ENCODE measurements around the gene C16orf89. TPM values are rescaled to one million over a fixed set of nuclear protein-coding genes. Genes with fewer than 3 reads are reported as not detected.

C16orf89 gene
- polyA plus RNA-seq, 3 donors = not detected

GRCh38 chr16:5073279-5073629 is 7.5 kb upstream of the C16orf89 start:
- WGBS (ENCODE audit: insufficient coverage) = 100% methylated on average over 1 of the region's 2 CpGs
- TF ChIP-seq CTCF (IDR thresholded peaks at IDR 0.05) = no peak
- Histone ChIP-seq H3K27ac (ENCODE audit: low read depth in 1 of 2, low read length in 2 of 2) (no peak overlapping the region), H3K4me2 (replicated peaks; ENCODE audit: extremely low read depth, low read length, poor library complexity, severe bottlenecking) (no peak overlapping the region), H3K4me3 (replicated peaks in 1 of 3; ENCODE audit: low read depth in 2 of 3, low read length in 3 of 3) (no peak overlapping the region), H3K9ac (ENCODE audit: insufficient read depth, low read length, poor library complexity, severe bottlenecking) (no peak overlapping the region), H3K79me2 (ENCODE audit: insufficient read depth, low read length) (peaks cover 9% of the 10 kb centered on the region), H3K9me3 (replicated peaks in 1 of 2; ENCODE audit: control insufficient read depth in 1 of 2, insufficient read depth in 1 of 2, low read length in 2 of 2) (no peaks in the 10 kb centered on the region), H4K20me1 (ENCODE audit: insufficient read depth, low read length) (no peaks in the 10 kb centered on the region), H3K36me3 (replicated peaks in 1 of 2; ENCODE audit: control insufficient read depth in 1 of 2, insufficient read depth in 2 of 2, low read length in 2 of 2) (peaks cover 27 to 35% of the 10 kb centered on the region in 2 donors), H3K27me3 (ENCODE audit: control insufficient read depth in 2 of 2, insufficient read depth in 2 of 2, low read length in 2 of 2) (no peaks in the 10 kb centered on the region), H3K4me1 (ENCODE audit: control insufficient read depth in 1 of 2, insufficient read depth in 2 of 2, low read length in 2 of 2) (peaks cover 16 to 20% of the 10 kb centered on the region in 2 donors), H2AFZ (ENCODE audit: insufficient read depth, low read depth, low read length, poor library complexity, severe bottlenecking) (no peak overlapping the region)
- Mint-ChIP-seq H3K27ac (no peak overlapping the region), H3K36me3 (peaks cover 33 to 38% of the 10 kb centered on the region in 2 donors), H3K9me3 (peaks cover 0 to 3% (median 0%) of the 10 kb centered on the region in 7 donors), H3K4me1 (peaks cover 19% of the 10 kb centered on the region), H3K4me3 (no peak overlapping the region), H3K27me3 (ENCODE audit: low read depth in 3 of 3) (peaks cover 0 to 4% (median 0%) of the 10 kb centered on the region in 3 donors)
- intact Hi-C loops (cut with micrococcal nuclease) = no loop called here
- no peak for DNase-seq

- Mint-ChIP-seq H3K4me1 (peaks cover 19% of the 10 kb centered on the region), H3K4me3 (peak overlapping the region; percentile 98 to 99), H3K9me3 (peaks cover 0 to 3% (median 0%) of the 10 kb centered on the region in 7 donors), H3K27me3 (ENCODE audit: low read depth in 3 of 3) (peaks cover 0 to 4% (median 0%) of the 10 kb centered on the region in 3 donors), H3K27ac (peak overlapping the region; percentile 90 to 96 (median 93)), H3K36me3 (peaks cover 27 to 31% of the 10 kb centered on the region in 2 donors)
- intact Hi-C loops (cut with micrococcal nuclease) = no loop called here
- Histone ChIP-seq H3K36me3 (replicated peaks in 1 of 2; ENCODE audit: control insufficient read depth in 1 of 2, insufficient read depth in 2 of 2, low read length in 2 of 2) (peaks cover 22 to 33% of the 10 kb centered on the region in 2 donors), H3K9me3 (replicated peaks in 1 of 2; ENCODE audit: control insufficient read depth in 1 of 2, insufficient read depth in 1 of 2, low read length in 2 of 2) (no peaks in the 10 kb centered on the region), H3K79me2 (ENCODE audit: insufficient read depth, low read length) (peaks cover 9% of the 10 kb centered on the region), H3K27me3 (ENCODE audit: control insufficient read depth in 2 of 2, insufficient read depth in 2 of 2, low read length in 2 of 2) (no peaks in the 10 kb centered on the region), H2AFZ (ENCODE audit: insufficient read depth, low read depth, low read length, poor library complexity, severe bottlenecking) (peak overlapping the region; percentile 92), H3K27ac (ENCODE audit: low read depth in 1 of 2, low read length in 2 of 2) (peak overlapping the region; percentile 71 to 91), H3K4me2 (replicated peaks; ENCODE audit: extremely low read depth, low read length, poor library complexity, severe bottlenecking) (peak overlapping the region; percentile 76), H3K4me1 (ENCODE audit: control insufficient read depth in 1 of 2, insufficient read depth in 2 of 2, low read length in 2 of 2) (peaks cover 16 to 20% of the 10 kb centered on the region in 2 donors), H3K9ac (ENCODE audit: insufficient read depth, low read length, poor library complexity, severe bottlenecking) (peak overlapping the region; percentile 78), H4K20me1 (ENCODE audit: insufficient read depth, low read length) (no peaks in the 10 kb centered on the region), H3K4me3 (replicated peaks in 1 of 3; ENCODE audit: low read depth in 2 of 3, low read length in 3 of 3) (peak overlapping the region; percentile 57 to 83 (median 67))
- no peak for TF ChIP-seq CTCF (IDR thresholded peaks at IDR 0.05)
- WGBS (ENCODE audit: insufficient coverage) = 67% methylated on average over 6 of the region's 12 CpGs
- no peak for DNase-seq
Measured at GRCh38 chr16:5072334-5073278, 6.8 kb upstream of the C16orf89 start.

Measured in CD14-positive monocyte (primary cell).